A204.1 (cell line): ENCODE data around the gene BUD23.
"Not testable (repeated sequence)": the region's sequence is repeated elsewhere in the genome, so short reads cannot be mapped to it uniquely, and the experiment has no call there.

Experiments
- FAIRE-seq: peaks from 2 replicates; lab custom pipeline; 2012; peaks lifted over from hg19 to GRCh38; lab: Jason Lieb, UNC

Gene BUD23, protein sequence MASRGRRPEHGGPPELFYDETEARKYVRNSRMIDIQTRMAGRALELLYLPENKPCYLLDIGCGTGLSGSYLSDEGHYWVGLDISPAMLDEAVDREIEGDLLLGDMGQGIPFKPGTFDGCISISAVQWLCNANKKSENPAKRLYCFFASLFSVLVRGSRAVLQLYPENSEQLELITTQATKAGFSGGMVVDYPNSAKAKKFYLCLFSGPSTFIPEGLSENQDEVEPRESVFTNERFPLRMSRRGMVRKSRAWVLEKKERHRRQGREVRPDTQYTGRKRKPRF

DNA sequence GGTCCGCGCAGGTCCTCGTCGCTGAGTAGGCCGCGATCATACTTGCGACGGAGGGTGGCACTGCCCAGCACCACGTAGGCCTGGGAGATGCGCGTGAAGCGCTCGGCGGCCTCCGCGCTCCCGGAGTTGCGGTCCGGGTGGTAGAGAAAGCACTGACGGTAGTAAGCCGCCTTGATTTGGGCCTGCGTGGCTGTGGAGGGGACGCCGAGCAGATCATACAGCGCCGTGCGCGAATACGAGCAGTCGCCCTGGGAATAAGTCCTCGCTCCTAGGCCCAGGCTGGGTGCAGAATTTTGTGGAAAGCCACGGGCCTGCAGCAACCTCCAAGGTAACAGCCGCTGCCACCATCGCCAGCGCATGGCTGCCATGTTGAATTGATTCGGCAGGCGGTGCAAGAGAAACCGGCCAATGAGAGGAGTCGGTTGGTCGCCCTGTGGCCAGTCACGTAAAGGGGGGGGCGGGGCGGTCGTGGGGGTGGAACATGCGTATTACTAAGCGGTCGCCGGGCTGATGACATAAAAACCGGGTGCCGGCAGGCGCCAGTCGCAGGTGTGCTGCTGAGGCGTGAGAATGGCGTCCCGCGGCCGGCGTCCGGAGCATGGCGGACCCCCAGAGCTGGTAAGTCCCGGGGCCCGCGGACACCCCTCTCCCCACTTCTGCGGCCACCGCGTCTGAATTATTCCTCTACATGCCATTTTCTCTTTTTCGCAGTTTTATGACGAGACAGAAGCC lies at the start of gene BUD23, which contains the start of gene DNAJC30:
BUD23 (plus strand) TSS at position 542 of the 732 bp plus-strand sequence; CDS start at position 571, 29 bp downstream.
DNAJC30 (minus strand) TSS at position 398 of the 732 bp plus-strand sequence; CDS start at position 368, 30 bp downstream.
- no peak for FAIRE-seq

DNA sequence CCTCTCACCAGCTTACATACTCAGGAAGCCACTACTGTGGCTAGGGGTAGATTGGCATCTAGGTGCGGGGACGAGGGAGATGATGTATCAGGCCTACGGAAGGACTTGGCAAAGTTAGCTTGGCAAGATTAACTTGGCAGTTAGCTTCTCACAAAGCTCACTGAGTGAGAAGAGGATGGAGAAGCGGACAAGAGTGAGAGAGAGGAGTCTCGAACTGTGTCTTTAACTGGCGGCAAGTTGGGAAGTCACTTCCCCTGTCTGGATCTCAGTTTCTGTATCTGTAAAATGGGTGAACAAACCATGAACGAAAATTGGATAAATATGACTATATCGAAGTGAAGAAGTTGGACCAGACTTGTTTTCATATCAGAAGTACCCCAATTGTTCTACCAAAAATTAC lies 49.6 kb upstream of the BUD23 start:
- FAIRE-seq, result no peak

DNA sequence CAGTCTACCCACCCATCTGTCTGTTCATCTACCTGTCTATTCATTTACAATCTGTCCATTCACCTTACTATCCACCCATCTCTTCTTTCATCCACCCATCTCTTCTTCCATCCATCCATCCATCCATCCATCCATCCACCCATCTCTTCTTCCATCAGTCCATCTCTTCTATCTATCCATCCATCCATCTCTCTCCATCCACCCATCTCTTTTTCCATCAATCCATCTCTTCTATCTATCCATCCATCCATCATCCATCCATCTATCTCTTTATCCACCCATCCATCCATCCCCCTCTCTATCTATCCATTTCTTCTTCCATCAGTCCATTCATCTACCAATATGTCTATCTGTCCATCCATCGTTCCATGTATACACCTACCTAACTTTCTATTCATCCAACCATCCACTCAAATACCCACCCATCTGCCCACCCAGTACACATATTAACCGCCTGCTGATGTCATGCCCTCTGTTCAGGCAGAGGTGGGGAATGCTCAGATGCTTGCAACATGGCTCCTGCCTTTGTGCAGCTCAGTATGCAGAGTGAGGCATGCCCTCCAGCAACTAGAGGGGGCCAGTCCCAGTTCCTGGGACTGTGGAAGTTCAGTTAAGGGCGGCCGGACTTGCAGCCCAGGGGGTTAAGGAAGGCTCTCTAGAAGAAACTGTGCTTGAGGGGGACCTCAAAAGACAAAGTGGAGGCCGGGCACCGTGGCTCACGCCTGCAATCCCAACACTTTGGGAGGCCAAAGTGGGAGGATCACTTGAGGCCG lies 47.8 kb upstream of the BUD23 start:
- no peak for FAIRE-seq

DNA sequence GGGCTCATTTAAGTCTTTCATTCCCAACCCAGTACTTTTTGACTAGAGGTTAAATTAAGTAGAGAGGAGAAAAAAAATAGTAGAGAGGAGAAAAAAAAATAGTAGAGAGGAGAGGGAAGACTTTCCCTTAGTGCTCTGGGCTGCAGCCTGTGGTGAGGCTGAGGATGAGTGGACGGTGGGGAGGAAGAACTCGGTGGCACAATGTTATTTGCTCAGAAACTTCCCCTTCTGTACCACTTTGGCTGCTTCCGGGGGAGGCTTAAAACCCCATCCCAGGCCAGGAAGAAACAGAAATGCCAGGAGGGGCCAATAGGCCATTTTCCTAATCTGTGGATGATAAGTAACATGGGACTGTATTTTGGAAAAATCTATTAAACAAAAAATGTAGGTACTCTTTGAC lies 44.5 kb upstream of the BUD23 start:
- FAIRE-seq, result no peak

DNA sequence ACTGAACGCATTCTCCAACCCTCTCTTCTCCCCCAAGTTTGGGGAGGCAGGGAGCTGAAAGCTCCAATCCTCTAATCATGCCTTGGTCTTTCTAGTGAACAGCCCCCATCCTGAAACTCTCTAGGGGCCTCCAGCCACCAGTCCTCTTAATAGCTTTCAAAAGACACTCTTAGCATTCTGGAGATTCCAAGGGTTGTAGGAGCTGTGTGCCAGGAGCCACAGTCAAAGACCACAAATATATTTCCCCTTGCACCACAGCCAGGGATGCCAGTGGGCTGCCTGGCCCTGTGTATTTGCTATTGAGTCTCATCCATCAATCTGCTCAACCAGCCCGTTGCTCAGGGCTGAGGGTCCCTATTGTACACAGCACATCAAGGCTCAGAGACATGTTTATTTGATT lies 40.6 kb upstream of the BUD23 start:
- no peak for FAIRE-seq

DNA sequence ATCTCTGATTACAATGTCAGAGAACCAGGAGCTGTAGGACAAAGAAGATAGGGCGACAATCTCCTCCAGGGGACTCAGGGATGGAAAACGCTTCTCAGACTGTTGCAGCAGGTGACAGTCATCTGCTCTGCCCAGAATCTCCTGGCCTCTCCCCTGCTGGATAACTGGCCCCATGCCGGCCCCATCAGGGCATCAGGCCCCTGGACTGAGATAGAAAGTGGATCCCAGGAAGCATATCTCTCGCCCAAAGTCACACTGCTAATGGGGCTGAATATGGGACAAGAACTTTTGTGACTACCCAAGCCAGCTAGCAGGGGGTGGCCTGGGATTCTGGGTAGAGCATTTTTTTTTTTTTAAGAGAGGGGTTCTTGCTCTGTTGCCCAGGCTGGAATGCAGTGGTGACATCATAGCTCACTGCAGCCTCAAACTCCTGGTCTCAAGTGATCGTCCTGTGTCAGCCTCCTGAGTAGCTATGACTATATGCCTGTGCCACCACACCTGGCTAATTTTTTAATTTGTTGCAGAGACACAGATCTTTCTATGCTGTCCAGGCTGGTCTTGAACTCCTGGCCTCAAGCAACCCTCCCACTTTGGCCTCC lies 38.6 kb upstream of the BUD23 start:
- no peak for FAIRE-seq

DNA sequence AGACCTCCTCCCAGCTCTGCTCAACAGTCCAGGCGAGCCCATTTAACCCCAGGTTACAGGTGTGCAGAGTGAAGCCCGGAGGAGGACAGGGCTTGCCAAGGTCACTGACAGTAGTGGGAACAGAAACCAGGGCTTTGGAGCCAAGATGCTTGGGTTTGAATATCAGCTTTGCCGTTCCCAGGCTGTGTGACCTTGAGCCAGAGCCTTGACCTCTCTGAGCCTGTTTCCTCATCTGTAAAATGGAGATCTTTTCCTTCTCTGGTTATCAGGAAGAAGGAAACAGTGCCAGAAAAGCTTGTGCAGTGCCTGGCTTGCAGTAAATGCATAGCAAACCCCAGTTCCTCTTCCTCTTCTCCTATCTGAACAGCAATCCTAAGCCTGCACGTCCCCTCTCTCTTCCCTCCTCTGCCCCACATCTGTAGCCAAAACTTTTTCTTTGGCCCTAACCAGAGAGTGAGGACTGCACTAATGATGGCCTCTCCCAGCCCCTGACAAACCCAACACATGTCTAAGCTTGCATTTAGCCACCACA lies 37.7 kb upstream of the BUD23 start:
- FAIRE-seq, result no peak

DNA sequence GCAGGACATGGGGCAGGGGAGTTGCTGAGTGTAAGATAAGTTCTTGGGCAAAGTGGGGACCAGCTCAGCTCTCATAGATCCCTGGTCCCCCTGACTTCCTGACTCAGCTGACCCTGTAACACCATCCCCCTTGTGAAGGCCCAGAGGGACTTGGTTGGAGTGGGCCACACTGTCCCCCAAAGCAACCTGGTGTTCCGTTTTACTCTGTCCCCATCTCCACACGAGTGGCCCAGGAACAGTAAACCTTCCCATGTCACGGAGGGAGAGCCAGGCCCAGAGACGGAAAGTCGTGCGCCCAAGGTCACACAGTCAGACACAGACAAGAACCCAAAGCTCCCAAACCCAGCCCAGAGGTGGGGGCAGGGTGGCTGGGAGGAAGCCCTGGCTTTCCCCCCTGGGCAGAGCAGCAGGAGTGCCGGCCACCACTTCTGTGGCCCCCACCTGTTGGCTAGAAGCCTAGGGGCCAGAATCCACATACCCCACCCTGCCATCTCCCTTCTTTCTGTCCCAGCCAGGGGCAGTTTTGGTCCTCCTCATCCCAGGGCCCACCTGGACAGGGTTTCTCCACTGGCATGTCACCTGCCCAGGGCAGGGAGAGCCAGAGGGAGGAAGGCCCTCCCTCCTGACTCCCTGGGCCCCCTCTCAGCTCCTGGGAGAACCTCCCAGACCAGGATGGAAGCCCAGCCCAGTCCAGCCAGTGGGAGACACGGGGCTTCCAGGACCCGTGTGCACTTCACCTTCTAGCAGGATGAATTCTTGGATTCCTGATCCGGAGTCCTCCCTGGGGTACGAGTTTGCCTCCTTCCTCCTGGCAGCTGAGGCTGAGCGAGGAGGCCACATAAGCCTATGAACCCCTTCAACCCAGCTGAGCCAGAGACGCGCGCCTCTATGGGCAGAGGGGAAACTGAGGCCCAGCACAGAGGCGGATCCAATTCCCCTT lies 36.3 kb upstream of the BUD23 start:
- FAIRE-seq, result no peak

DNA sequence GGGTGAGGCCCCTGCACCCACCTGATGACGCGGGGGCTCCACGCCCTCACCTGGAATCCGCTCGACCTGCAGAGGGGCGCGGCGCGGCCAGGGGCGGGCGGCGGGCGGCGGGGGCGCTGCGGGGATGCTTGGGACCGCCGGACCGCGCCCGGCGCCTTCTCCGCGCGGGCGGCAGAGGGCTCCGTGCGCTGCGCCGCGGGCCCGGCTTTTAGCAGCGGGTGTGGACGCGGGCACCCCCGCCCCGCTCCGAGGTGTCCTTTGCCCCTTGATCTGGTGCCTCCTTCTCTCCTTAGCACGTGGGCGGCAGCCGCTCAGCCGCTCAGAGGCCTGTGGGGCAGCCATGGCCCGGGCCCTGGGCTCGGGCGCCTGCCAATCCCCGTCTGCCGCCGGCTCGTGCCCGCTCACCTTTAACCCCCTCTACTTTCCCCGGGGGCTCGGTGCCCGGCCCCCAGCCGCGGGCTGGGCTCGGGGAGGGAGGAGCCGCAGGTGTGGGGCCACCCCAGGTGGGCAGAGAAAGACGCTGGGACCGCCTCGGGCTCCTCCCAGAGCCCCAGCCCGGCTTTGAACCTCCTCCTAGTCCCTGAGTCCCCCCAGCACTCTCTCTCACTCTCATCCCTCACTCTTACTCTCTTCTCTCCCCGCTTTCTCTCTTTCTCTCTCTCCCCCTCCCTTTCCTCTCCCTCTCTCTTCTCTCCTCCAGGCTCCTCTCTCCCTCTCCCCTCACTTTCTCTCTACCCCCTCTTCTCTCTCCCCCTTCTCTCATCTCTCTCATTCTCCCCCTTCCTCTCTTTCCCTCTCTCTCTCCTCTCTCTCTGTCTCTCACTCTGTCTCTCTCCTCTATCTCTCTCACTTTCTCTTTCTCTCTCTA lies 35.4 kb upstream of the BUD23 start:
- FAIRE-seq, result no peak

DNA sequence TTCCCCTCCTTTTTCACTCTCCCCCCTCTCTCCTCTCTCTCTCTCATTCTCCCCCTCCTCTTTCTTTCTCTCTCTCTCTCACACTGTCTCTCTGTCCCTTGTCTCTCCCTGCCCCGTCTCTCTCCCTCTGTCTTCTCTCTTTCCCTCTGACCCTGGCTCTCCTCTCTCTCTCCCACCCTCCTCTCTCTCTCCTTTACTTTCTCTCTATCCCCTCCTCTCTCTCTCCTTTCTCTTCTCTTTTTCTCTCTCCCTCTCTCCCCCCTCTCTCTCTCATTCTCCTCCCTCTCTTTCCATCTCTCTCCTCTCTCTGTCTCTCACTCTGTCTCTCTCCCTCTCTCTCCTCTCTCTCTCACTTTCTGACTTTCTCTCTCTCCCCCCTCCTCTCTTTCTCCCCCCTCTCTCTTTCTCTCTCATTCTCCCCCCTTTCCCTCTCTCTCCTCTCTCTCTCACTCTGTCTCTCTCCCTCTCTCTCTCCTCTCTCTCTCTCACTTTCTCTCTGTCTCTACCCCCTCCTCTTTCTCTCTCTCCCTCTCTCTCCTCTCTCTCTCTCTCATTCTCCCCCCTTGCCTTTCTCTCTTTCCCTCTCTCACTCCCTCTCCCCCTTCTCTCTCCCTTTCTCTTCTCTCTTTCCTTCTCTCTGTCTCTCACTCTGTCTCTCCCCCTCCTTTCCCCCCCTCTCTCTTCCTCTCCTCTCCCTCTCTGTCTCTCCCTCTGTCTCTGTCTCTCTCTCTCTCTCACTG lies 34.6 kb upstream of the BUD23 start:
- FAIRE-seq, result no peak

DNA sequence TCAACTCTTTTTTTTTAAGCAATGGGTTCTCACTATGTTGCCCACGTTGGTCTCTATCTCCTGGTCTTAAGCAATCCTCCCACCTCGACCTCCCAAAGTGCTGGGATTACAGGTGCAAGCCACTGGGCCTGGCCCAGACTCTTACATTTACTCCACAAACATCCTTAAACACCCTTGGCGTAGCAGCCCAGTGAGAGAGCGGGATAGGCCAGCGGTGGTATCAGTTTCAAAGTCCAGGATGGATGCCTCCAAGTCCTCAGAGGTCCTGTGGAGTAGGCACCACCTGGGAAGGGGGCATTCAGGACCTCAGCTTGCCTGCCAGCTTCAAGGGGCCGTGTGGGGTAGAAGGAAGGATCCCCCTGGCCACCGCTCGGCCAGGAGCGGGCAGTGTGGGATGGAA lies 33.8 kb upstream of the BUD23 start:
- FAIRE-seq, result no peak

DNA sequence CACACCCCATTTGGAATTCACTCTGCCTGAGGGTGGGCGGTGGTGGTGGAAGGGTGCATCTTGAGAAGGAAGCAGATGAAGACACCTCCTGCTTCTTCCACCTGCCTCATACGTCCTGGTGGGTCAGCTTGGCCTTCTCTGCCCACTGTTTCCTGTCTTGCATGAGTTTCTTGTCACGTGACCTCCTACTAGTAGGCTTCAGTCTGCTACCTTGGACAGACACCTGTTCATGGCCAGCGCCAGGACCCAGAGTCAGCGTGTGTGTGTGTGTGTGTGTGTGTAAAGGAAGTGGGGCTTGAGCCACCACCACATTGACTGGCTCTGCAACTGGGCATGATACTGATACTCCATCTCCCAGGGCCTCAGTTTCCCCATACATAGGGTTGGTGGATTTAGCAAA lies 32.9 kb upstream of the BUD23 start:
- no peak for FAIRE-seq

DNA sequence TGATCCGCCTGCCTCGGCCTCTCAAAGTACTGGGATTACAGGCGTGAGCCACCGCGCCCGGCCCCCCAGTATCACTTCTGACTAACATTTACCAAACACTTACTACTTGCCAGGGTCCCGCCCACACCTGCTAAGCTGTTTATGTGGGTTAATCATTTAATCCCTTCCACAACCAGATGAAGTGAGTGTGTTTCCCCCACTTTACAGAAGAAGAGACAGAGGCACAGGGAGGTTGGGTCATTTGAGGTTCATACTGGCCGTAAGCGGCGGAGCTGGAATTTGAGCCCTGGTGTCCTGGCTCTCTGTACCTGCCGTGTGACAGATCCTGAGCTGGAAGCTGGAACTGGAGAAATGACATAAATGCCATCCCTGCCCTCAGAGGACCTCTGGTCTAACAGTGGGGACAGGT lies 30.9 kb upstream of the BUD23 start:
- no peak for FAIRE-seq

DNA sequence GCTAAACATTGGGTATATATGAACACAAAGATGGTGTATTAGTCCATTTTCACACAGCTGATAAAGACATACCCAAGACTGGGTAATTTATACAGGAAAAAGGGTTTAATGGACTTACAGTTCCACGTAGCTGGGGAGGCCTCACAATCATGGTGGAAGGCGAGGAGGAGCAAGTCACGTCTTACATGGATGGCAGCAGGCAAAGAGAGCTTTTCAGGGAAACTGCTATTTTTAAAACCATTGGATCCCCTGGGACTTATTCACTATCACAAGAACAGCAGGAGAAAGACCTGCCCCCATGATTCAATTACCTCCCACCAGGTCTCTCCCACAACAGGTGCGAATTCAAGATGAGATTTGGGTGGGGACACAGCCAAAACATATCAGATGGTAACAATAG lies 28.1 kb upstream of the BUD23 start:
- FAIRE-seq, result not testable (repeated sequence)

DNA sequence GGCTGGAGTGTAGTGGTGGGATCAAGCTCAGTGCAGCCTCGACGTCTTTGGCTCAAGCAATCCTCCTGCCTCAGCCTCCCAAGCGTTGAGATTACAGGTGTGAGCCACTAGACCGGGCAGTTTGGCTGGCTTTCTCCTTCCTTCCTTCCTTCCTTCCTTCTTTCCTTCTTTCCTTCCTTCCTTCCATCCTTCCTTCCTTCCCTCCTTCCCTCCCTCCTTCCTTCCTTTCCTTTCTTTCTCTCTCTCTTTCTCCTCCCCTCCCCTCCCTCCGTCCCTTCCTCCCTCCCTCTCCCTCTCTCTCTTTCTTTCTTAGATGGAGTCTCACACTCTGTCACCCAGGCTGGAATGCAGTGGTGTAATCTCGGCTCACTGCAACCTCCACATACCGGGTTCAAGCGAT lies 23.4 kb upstream of the BUD23 start:
- no peak for FAIRE-seq

DNA sequence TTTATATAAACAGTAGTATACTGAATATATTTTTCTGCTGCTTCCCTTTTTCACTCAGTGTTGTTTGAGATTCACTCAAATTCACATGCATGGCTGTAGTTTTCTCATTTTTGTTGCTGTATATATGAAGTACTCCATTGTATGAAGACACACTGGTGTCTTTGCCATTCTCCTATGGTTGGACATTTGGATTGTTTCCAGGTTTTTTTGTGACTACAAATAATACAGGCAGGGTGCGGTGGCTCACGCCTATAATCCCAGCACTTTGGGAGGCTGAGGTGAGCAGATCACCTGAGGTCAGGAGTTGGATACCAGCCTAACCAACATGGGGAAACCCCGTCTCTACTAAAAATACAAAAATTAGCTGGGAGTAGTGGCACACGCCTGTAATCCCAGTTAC lies 22.8 kb upstream of the BUD23 start:
- FAIRE-seq, result not testable (repeated sequence)

DNA sequence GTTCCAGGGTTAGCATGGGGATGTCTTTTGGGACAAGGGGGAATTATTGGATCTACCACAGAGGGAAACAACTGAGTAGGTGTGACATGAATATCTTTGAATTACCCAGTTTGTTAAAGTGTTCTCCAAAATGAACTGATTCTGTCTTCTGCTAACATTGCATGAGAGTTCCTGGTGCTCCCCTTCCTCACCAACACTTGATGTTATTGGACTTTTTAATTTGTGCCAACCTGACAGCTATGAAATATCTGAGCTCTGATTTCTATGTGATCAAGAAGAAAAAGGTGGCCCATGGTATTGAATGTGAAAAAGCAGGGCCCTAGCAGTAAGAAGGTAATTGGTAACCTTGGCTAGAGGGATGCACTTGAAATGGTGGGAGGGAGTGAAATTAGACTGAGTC lies 20.4 kb upstream of the BUD23 start:
- no peak for FAIRE-seq

DNA sequence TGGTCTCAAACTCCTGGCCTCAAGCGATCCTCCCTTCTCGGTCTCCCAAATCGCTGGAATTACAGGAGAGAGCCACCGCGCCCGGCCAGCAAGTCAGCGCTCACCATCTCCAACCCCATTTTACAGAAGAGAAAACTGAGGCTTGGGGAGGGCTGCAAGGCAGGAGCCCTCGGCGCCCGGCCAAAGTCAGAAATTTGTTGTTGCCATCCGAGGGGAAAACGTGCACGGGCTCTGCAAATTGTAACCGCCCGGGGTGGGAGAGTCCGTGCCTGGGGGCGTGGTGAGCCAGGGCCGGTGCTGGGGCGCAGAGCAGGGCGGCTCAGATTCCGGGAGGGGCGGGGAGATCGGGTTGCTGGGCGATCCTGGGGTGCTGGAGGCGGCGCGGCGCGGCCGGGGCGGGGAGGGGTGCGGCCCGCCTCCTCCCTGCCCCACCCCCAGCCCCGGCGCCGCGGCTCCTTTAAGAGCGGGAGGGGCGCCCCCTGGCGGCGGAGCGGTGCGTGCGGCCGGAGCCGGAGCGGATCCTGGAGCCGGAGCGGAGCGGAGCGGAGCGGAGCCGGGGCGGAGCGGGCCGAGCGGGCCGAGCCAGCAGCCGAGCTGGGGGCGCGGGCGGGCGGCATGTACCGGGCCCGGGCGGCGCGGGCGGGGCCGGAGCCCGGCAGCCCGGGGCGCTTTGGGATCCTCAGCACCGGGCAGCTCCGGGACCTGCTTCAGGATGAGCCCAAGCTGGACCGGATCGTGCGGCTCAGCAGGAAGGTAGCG lies 15.9 kb upstream of the BUD23 start, which contains the start of gene VPS37D:
VPS37D (plus strand) TSS at position 488 of the 759 bp plus-strand sequence; CDS start at position 616, 128 bp downstream.
- no peak for FAIRE-seq
